Loucy (cell line): ENCODE results near the gene MNT.
A peak's percentile ranks its signal among the peaks of the same experiment; 100 is the strongest.

Experiments
- H2AFZ ChIP-seq: fragments of 200-600 bp; sonication (generic); 2 replicates; pipeline ENCODE4 v1.6.0; 2016; ENCODE audit warnings: antibody characterized with exemption, mild to moderate bottlenecking, low read length, moderate library complexity
- H3F3A ChIP-seq: fragments of 200-600 bp; 2 replicates; pipeline ENCODE4 v1.6.0; 2016; ENCODE audit warnings: antibody characterized with exemption, low read depth, mild to moderate bottlenecking
- H3K27me3 ChIP-seq: fragments of 200-600 bp; sonication (generic); 2 replicates; pipeline ENCODE4 v1.6.1; 2014; ENCODE audit warnings: low read length, mild to moderate bottlenecking; ENCODE audit not compliant: insufficient read depth, poor library complexity, severe bottlenecking
- H3K36me3 ChIP-seq: fragments of 200-600 bp; sonication (generic); 2 replicates; pipeline ENCODE4 v1.6.1; 2016; ENCODE audit warnings: low read length; ENCODE audit not compliant: insufficient read depth
- H3K4me1 ChIP-seq: fragments of 200-600 bp; sonication (generic); 2 replicates; pipeline ENCODE4 v1.5.1; 2014; ENCODE audit warnings: low read length, mild to moderate bottlenecking; ENCODE audit not compliant: insufficient read depth, poor library complexity, severe bottlenecking
- H3K4me2 ChIP-seq: fragments of 200-600 bp; sonication (generic); 2 replicates; pipeline ENCODE4 v1.6.0; 2014; ENCODE audit warnings: antibody characterized with exemption, low read length, low read depth, mild to moderate bottlenecking; ENCODE audit not compliant: poor library complexity, severe bottlenecking
- H3K4me3 ChIP-seq: fragments of 200-600 bp; sonication (generic); 2 replicates; pipeline ENCODE4 v1.5.1; 2014; ENCODE audit warnings: low read length, mild to moderate bottlenecking, mixed read lengths; ENCODE audit not compliant: poor library complexity, severe bottlenecking
- H3K79me2 ChIP-seq: fragments of 200-600 bp; sonication (generic); 2 replicates; pipeline ENCODE4 v1.6.1; 2014; ENCODE audit warnings: low read length; ENCODE audit not compliant: insufficient read depth
- H3K9ac ChIP-seq: fragments of 200-600 bp; sonication (generic); 2 replicates; pipeline ENCODE4 v1.6.0; 2014; ENCODE audit warnings: mild to moderate bottlenecking, low read depth, low read length, moderate library complexity; ENCODE audit not compliant: poor library complexity, severe bottlenecking
- H3K9me2 ChIP-seq: fragments of 200-600 bp; sonication (generic); replicated peaks from 2 replicates; pipeline ENCODE4 v1.6.1; 2016; ENCODE audit warnings: low read depth, low read length, mixed read lengths
- H3K9me3 ChIP-seq: fragments of 200-600 bp; sonication (generic); 2 replicates; pipeline ENCODE4 v1.6.1; 2014; ENCODE audit warnings: mild to moderate bottlenecking, antibody characterized with exemption, low read length, low read depth; ENCODE audit not compliant: insufficient read depth
- H4K20me1 ChIP-seq: fragments of 200-600 bp; sonication (generic); 2 replicates; pipeline ENCODE4 v1.6.0; 2014; ENCODE audit warnings: antibody characterized with exemption, low read length, mild to moderate bottlenecking; ENCODE audit not compliant: insufficient read depth, poor library complexity, severe bottlenecking
- EZH2phosphoT487 ChIP-seq: fragments of 200-600 bp; IDR thresholded peaks from 2 replicates; pipeline ENCODE4 v1.6.1; 2018; ENCODE audit warnings: antibody characterized with exemption, mild to moderate bottlenecking, moderate library complexity, borderline replicate concordance
- TF ChIP-seq, protein P1 (sequence below): fragments of 200-600 bp; sonication (generic); conservative IDR thresholded peaks from 2 replicates; pipeline ENCODE4 v1.5.1; 2014; ENCODE audit warnings: mild to moderate bottlenecking, antibody characterized with exemption, low read length

MNT gene

DNA sequence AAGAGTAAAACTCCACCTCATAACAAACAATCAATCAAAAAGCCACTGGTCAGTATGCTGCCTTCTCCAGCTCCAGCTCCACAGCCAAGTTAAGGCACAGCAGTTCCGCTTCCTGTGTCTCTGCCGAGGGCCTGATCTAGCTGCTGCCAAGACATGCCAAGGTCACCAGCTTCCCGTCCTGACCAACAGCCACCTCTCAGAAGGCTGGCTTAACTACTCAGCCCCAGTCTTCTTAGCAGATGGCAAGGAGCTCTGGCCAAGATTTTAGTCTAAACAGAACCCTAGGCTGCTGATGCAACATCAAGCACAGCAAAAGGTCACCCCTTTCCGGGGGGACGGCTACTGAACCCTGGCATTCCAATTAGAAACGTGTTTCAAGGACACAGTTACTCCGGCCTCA lies 17.7 kb upstream of the MNT start:
- Histone ChIP-seq H3K9ac (no peak overlapping the region), H4K20me1 (peaks cover 3% of the 10 kb centered on the region), H3K79me2 (no peaks in the 10 kb centered on the region), H3K36me3 (peaks cover 36% of the 10 kb centered on the region; the same call in 1 of the 2 replicates), H3K9me3 (no peaks in the 10 kb centered on the region), H3K4me3 (no peak overlapping the region), H3F3A (no peaks in the 10 kb centered on the region), H3K4me1 (no peaks in the 10 kb centered on the region), H3K27me3 (no peaks in the 10 kb centered on the region), H3K4me2 (no peak overlapping the region), H2AFZ (no peak overlapping the region), H3K9me2 (no peaks in the 10 kb centered on the region)
- TF ChIP-seq EZH2phosphoT487, result no peak
- TF ChIP-seq, protein P1, sequence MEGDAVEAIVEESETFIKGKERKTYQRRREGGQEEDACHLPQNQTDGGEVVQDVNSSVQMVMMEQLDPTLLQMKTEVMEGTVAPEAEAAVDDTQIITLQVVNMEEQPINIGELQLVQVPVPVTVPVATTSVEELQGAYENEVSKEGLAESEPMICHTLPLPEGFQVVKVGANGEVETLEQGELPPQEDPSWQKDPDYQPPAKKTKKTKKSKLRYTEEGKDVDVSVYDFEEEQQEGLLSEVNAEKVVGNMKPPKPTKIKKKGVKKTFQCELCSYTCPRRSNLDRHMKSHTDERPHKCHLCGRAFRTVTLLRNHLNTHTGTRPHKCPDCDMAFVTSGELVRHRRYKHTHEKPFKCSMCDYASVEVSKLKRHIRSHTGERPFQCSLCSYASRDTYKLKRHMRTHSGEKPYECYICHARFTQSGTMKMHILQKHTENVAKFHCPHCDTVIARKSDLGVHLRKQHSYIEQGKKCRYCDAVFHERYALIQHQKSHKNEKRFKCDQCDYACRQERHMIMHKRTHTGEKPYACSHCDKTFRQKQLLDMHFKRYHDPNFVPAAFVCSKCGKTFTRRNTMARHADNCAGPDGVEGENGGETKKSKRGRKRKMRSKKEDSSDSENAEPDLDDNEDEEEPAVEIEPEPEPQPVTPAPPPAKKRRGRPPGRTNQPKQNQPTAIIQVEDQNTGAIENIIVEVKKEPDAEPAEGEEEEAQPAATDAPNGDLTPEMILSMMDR, result no peak

DNA sequence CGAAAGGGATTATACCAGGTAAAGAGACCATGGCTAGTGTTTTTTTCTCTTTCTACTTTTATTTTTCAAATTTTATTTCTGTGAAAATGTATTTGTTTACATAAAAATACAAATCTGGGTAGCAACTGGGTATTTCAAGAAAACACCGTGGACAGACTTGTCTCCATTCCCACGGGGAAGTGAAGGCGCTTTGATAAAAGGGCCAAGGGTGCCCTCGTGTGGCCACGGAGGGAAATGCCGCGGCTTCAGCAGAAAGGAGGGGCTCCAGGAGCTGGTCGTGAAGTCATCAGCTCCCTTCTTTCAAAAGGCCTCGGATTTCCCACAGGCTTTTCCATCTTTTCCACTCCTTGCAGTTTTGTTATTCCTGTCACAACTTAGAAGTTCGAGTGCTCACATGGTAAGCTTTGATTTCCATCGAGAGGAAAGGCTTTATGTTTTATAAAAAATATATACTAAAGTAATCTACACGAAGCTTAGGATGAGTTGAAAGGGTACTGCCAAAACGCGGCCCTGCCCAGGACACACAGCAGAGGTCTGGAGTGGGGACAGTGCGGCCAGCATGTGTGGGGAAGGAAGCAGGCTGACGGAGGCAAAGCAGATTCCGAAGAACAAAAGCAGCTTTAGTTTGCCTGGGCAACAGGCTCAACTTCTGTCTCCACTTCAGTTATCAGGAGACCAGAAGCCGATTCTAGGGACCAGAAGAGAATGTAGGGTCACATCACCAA lies 15.3 kb upstream of the MNT start:
- Histone ChIP-seq H3K79me2 (no peaks in the 10 kb centered on the region), H4K20me1 (peaks cover 3% of the 10 kb centered on the region), H3K9me3 (no peaks in the 10 kb centered on the region), H2AFZ (no peak overlapping the region), H3K4me1 (no peaks in the 10 kb centered on the region), H3K4me2 (no peak overlapping the region), H3F3A (no peaks in the 10 kb centered on the region), H3K36me3 (peaks cover 36% of the 10 kb centered on the region; the same call in 1 of the 2 replicates), H3K9me2 (no peaks in the 10 kb centered on the region), H3K9ac (no peak overlapping the region), H3K27me3 (no peaks in the 10 kb centered on the region), H3K4me3 (no peak overlapping the region)
- TF ChIP-seq EZH2phosphoT487, result no peak
- TF ChIP-seq, protein P1, result peak; percentile 98

DNA sequence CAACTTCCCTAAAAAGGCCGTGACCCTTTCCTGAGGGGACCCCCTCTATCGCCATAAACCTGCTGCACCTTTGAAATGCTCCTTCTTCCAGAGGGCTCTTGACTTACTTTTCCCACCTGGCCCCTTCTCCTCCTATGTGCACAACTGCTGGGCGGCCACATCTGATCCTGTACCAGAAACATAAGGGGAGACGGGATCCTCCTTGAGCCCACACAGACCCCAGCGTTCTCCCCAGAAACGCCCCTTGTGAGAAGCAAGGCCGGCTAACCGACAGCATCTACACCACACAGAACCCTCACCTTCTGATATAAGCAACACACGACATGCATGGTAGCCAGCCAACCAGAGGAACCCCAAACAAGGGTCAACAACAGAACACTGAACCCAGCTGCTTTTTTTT lies 14.2 kb upstream of the MNT start:
- H3K4me3 ChIP-seq, result no peak overlapping the region
- TF ChIP-seq, protein P1, result no peak
- no peak for TF ChIP-seq EZH2phosphoT487
- no peaks in the 10 kb centered on the region for H3F3A ChIP-seq
- H3K36me3 ChIP-seq, result peaks cover 29% of the 10 kb centered on the region; the same call in 1 of the 2 replicates
- no peaks in the 10 kb centered on the region for H3K79me2 ChIP-seq
- no peaks in the 10 kb centered on the region for H3K27me3 ChIP-seq
- no peaks in the 10 kb centered on the region for H3K9me2 ChIP-seq
- peaks cover 3% of the 10 kb centered on the region for H4K20me1 ChIP-seq
- no peaks in the 10 kb centered on the region for H3K4me1 ChIP-seq
- H3K4me2 ChIP-seq, result no peak overlapping the region
- H3K9me3 ChIP-seq, result no peaks in the 10 kb centered on the region
- no peak overlapping the region for H3K9ac ChIP-seq
- H2AFZ ChIP-seq, result no peak overlapping the region
